Neural crest cell (in vitro differentiated cells): Measurements from ENCODE around the gene ZNRF2. TPM values are rescaled to one million over a fixed set of nuclear protein-coding genes. Genes with fewer than 3 reads are reported as not detected.

Experiments
- DNase-seq: peaks from one replicate; pipeline ENCODE4 v3.0.0; 2021; ENCODE audit warnings: low read depth, mixed read lengths, low spot score
- H3K27ac Mint-ChIP-seq: one replicate; pipeline ENCODE4 v1.8.0; 2021; ENCODE audit warnings: mild to moderate bottlenecking, mixed read lengths; ENCODE audit not compliant: unreplicated experiment
- H3K27me3 Mint-ChIP-seq: 2 replicates; pipeline ENCODE4 v1.8.0; 2021; ENCODE audit warnings: low read depth, mild to moderate bottlenecking, mixed read lengths
- H3K36me3 Mint-ChIP-seq: 2 replicates; pipeline ENCODE4 v1.8.0; 2021; ENCODE audit warnings: low read depth, mild to moderate bottlenecking, mixed read lengths
- H3K4me1 Mint-ChIP-seq: 2 replicates; pipeline ENCODE4 v1.8.0; 2021; ENCODE audit warnings: mixed read lengths
- H3K4me3 Mint-ChIP-seq: one replicate; pipeline ENCODE4 v1.8.0; 2021; ENCODE audit warnings: mild to moderate bottlenecking, mixed read lengths
- H3K9me3 Mint-ChIP-seq: 2 replicates; pipeline ENCODE4 v1.8.0; 2021; ENCODE audit warnings: mixed read lengths
- CTCF ChIP-seq: fragments of 200-600 bp; sonication (generic); conservative IDR thresholded peaks from 2 replicates; pipeline ENCODE4 v1.5.0; 2021; ENCODE audit warnings: antibody characterized with exemption, mild to moderate bottlenecking
- total RNA-seq: library from RNA; stranded (reverse); gene quantifications from 2 replicates; pipeline ENCODE4 v1.2.1, GENCODE V29; 2021

ZNRF2 gene
- total RNA-seq, 1 donor from 2014 or later, result 5.4 TPM

GRCh38 chr7:30365621-30366020, 81.2 kb downstream of the ZNRF2 start:
- TF ChIP-seq CTCF, result no peak
- Mint-ChIP-seq H3K4me1 (no peaks in the 10 kb centered on the region), H3K4me3 (no peak overlapping the region), H3K27ac (no peak overlapping the region), H3K27me3 (no peaks in the 10 kb centered on the region), H3K9me3 (no peaks in the 10 kb centered on the region), H3K36me3 (no peaks in the 10 kb centered on the region)
- DNase-seq, result no peak

- no peak for DNase-seq
- H3K36me3 Mint-ChIP-seq, result no peaks in the 10 kb centered on the region
- no peak overlapping the region for H3K4me3 Mint-ChIP-seq
- H3K27me3 Mint-ChIP-seq, result no peaks in the 10 kb centered on the region
- no peaks in the 10 kb centered on the region for H3K4me1 Mint-ChIP-seq
- TF ChIP-seq CTCF, result no peak
- no peaks in the 10 kb centered on the region for H3K9me3 Mint-ChIP-seq
- H3K27ac Mint-ChIP-seq, result no peak overlapping the region
These were observed 82.2 kb downstream of the ZNRF2 start for GRCh38 chr7:30366606-30367005.

- H3K4me1 Mint-ChIP-seq, result no peaks in the 10 kb centered on the region
- H3K9me3 Mint-ChIP-seq, result no peaks in the 10 kb centered on the region
- H3K27ac Mint-ChIP-seq, result no peak overlapping the region
- DNase-seq, result no peak
- no peaks in the 10 kb centered on the region for H3K27me3 Mint-ChIP-seq
- no peak overlapping the region for H3K4me3 Mint-ChIP-seq
- no peak for TF ChIP-seq CTCF
- no peaks in the 10 kb centered on the region for H3K36me3 Mint-ChIP-seq
These were observed 83.2 kb downstream of the ZNRF2 start for GRCh38 chr7:30367561-30367960.

- Mint-ChIP-seq H3K27ac (no peak overlapping the region), H3K9me3 (no peaks in the 10 kb centered on the region), H3K36me3 (no peaks in the 10 kb centered on the region), H3K4me1 (no peaks in the 10 kb centered on the region), H3K4me3 (no peak overlapping the region), H3K27me3 (no peaks in the 10 kb centered on the region)
- no peak for TF ChIP-seq CTCF
- DNase-seq, result no peak
These were observed 85.5 kb downstream of the ZNRF2 start for GRCh38 chr7:30369879-30370278.

- Mint-ChIP-seq H3K36me3 (no peaks in the 10 kb centered on the region), H3K27me3 (no peaks in the 10 kb centered on the region), H3K4me1 (no peaks in the 10 kb centered on the region), H3K9me3 (no peaks in the 10 kb centered on the region), H3K27ac (no peak overlapping the region), H3K4me3 (no peak overlapping the region)
- TF ChIP-seq CTCF, result no peak
- no peak for DNase-seq
These were observed 86.9 kb downstream of the ZNRF2 start for GRCh38 chr7:30371321-30371720.

GRCh38 chr7:30378275-30378674, 93.9 kb downstream of the ZNRF2 start:
- Mint-ChIP-seq H3K36me3 (peaks cover 8% of the 10 kb centered on the region), H3K9me3 (peaks cover 8% of the 10 kb centered on the region), H3K4me1 (no peaks in the 10 kb centered on the region), H3K27me3 (no peaks in the 10 kb centered on the region), H3K27ac (no peak overlapping the region), H3K4me3 (no peak overlapping the region)
- DNase-seq, result no peak
- no peak for TF ChIP-seq CTCF
